Anterior cingulate cortex (tissue), 58 donors: ENCODE results near the gene GOSR1.
"Not testable (repeated sequence)": the region's sequence is repeated elsewhere in the genome, so short reads cannot be mapped to it uniquely, and the experiment has no call there.

Experiments used
- DNase-seq, 58 donors: peaks; one replicate each; lab custom pipeline; 2025; lab: John Stamatoyannopoulos, UW

GOSR1 gene

GRCh38 chr17:30572651-30573554, 95.7 kb downstream of the GOSR1 start:
- not testable (repeated sequence) for DNase-seq

GRCh38 chr17:30573603-30574175, 96.5 kb downstream of the GOSR1 start:
- DNase-seq = no peak

- DNase-seq = not testable (repeated sequence)
Observed at GRCh38 chr17:30574309-30574708, 97.1 kb downstream of the GOSR1 start.

- not testable (repeated sequence) for DNase-seq
Observed at GRCh38 chr17:30574806-30575205, 97.6 kb downstream of the GOSR1 start.

- not testable (repeated sequence) for DNase-seq
Observed at GRCh38 chr17:30575648-30576325, 98.6 kb downstream of the GOSR1 start.

- DNase-seq = no peak
Observed at GRCh38 chr17:30576326-30576861, 99.2 kb downstream of the GOSR1 start.
